ENCODE results near the gene SEMA7A.

SEMA7A gene

GRCh38 chr15:74414603-74415338, 19.0 kb downstream of the SEMA7A start:
- no peak for DNase-seq

DNA sequence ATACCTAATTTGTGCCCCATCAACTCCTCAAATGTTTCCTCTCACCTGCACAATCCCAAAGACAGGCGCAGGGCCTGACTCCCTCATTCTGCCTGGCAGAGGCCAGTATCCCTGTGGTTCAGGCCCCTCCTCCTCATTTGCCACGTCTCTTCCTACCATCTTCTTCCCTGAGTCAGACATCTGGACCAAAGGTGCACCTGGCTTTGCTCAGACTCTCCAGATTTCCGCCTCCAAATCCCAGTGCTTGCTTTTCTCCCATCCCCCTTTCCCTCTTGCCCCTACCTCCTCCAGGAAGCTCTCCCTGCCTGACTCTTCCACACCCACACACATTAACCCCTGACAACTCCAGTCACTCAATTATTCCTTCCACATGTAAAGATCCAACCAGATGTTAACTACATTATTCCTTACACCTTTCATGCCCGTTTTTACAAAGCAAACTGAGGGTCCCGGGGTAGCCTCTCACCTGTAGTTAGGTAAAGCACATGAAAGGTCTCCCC, 19.6 kb downstream of the SEMA7A start:
- no peak for DNase-seq

DNA sequence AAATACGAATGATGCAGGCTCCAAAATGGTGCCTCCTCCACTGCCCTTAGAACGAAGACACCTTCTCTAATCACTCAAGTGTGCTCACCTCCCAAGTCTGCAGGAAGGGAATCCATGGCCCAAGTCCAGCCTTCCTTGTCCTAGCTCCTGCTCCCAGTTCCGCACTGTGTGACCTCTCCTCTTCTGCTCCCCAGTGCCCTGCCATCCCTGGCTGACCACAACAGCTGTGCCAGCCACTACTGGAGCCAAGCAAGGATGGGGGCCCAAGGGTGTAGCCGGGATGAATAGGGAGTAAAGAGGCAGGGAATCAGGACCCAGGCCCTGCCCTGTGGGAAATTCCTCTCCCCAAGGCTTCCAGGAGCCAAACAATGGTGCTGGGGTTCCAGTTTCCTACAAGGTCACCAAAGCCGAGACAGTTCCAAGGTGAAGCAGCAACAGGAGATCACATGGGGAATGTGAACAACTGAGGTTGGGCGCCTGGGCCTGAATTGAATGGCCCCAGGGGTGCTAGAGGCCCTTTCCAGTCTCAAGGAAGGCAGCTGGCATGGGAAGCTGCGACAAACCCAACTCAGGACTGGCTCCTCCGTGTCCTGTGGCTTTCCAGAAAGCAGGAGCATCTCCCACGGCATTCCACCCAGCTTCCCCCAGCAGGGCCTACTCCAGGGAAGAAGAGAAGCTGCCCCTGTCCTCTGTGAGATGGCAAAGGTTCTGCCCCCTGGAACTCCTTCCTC, 20.2 kb downstream of the SEMA7A start:
- DNase-seq = no peak

DNA sequence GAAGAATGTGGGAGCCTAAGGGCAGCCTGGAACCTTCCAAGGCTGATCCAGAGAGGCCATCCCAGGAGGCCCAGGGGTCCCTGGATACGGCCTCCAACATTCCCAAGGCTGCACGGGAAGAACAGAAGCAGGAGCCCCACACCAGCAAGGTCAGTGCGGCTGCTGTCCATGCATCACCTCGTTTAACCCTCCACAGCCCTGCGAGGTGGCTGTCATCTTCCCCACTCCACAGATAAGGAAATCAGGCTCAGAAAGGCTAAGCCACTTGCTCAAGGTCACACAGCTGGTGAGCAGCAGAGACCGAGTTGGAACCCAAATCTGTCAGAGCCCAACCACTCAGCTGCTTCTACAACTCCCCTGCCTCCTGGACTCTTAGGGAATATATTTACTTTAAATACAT, 21.6 kb downstream of the SEMA7A start:
- no peak for DNase-seq

GRCh38 chr15:74411686-74412085, 22.1 kb downstream of the SEMA7A start:
- DNase-seq = no peak

DNA sequence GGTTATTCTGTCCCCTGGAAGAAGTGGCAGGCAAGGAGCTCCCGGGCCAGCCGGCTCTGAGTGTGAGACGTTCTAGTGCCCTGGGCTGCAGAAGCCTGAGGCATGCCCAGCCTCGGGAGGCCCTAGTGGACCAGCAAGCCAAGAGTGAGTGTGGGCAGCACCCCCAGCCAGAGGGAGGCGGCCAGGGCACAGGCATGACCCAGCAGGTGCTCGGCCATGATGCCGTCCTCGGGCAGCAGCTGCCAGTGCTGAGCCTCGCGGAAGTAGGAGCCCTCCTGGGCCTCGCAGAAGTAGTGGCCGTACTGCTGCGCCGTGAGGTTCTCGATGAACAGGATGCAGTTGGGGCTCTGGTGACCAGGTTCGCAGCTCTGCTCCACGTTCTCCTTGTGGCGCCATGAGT, 23.3 kb downstream of the SEMA7A start:
- no peak for DNase-seq

DNA sequence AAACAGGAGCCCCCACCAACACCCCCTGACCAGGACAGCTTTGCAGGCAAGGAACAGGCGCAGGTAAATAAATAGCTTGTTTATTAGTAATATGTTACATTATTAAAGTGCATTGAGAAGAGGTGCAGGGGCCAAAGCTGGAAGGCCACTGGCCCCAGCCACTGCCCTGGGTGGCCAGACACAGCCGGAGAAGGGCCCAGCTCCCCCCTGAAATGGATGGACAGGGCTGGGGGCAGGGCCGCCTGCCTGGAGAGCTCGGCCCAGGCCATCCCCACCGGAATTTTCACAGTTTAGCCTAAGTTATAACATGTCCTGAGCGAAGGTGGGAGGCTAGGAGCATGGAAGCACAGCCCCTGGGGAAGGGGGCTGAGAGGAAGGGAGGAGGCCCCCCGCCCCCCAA, 24.5 kb downstream of the SEMA7A start:
- DNase-seq = no peak

GRCh38 chr15:74408815-74409214, 24.9 kb downstream of the SEMA7A start:
- DNase-seq = no peak

GRCh38 chr15:74408385-74408784, 25.4 kb downstream of the SEMA7A start:
- DNase-seq = no peak

DNA sequence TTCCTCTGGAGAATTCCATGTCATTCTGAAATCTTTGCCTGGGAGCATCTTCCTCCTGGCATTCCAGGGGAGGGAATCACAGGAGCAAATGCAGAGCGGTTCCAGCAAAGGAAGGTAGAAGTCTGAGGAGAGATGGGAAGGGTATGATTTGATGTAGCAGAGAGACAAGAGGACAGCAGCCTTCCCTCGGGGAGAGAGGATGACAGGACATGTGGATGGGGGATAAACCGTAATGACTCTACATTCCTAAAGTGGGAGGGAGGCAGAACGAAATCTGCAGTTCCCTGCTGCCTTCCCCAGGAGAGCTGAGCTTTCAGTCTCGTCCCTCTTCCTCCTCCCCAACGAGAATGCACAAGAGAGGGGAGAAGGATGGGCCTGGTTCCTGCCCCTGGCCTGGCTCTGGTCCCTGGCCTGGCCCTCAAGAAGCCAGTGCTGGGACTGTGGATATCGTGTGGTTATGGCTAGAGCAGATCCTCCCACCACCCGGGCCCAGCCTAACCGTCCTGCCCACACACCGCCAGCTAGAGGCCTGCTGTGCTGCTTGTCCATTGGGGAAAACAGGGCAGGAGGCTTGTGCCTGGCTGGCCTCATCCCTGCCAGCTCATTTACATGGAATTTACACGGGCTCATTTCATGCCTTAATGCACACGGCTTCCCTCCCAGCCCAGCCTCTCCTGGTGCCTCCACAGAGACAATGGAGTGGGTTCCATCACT, 26.6 kb downstream of the SEMA7A start:
- peak; percentile 94 for DNase-seq

GRCh38 chr15:74406517-74406916, 27.2 kb downstream of the SEMA7A start:
- DNase-seq = no peak

DNA sequence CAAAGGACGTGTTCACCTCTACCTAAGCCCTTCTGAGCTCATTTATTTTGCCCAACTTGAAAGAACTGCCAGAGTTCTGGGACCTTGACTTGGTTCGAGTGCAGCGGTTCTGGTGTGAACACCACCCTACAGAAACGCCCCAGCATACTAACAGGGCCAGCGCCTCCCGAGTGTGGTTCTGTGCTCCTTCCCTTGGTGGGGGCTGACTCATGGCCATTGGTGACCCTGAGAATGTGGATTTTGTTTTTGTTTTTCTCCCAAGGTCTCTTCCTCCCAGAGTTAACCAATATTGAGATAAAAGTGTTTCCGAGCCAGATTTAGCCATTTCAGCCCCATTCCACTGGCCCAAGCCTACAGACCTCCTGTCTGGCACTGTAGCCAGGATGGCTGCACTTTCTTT, 27.9 kb downstream of the SEMA7A start:
- DNase-seq = no peak

GRCh38 chr15:74403991-74404563, 29.7 kb downstream of the SEMA7A start:
- peak; percentile 50 for DNase-seq

- no peak for DNase-seq
Measured at GRCh38 chr15:74403588-74403919, 30.2 kb downstream of the SEMA7A start.

GRCh38 chr15:74402873-74403587, 30.7 kb downstream of the SEMA7A start:
- DNase-seq = no peak

- DNase-seq = no peak
Measured at GRCh38 chr15:74402337-74402841, 31.4 kb downstream of the SEMA7A start.

DNA sequence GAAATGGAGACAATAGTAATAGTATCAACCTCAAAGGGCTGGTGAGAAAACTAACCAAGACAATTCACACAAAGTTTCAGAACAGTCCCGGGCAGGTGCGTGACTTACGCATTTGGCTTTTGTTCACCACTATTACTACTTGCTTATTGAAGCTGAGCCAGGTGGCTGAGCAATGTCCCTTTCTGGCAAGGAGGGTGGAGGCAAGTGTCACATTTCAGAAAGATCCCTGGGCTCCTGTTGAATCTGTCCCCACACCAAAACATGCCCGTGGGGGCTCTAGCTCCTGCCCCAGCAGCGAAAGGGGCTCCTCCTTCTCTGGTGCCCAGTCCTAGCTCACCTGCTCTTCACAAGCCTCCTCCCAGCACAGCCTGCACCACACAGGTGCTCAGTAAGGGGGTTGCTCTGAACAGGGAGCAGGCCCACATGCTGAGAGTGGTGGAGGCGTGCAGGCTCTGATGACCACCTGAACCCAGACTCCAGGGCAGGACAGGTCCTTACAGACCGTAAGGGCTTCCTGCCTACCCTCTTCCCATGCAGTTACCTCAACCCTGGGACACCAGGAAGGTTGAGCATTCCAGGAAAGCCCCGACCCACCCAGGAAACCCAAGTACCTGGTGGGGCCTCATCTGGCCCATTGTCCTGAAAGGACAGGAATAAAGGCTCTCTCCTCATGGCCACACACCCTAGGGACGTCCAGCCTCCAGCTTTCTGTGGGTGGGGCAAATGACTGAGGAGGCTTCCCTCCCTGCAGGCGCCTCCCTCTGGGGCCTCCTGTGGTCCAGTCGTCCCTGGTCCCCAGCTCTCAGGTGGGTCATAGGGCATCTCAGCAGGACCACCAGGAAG, 32.6 kb downstream of the SEMA7A start:
- DNase-seq = no peak

GRCh38 chr15:74400313-74400860, 33.4 kb downstream of the SEMA7A start:
- no peak for DNase-seq

DNA sequence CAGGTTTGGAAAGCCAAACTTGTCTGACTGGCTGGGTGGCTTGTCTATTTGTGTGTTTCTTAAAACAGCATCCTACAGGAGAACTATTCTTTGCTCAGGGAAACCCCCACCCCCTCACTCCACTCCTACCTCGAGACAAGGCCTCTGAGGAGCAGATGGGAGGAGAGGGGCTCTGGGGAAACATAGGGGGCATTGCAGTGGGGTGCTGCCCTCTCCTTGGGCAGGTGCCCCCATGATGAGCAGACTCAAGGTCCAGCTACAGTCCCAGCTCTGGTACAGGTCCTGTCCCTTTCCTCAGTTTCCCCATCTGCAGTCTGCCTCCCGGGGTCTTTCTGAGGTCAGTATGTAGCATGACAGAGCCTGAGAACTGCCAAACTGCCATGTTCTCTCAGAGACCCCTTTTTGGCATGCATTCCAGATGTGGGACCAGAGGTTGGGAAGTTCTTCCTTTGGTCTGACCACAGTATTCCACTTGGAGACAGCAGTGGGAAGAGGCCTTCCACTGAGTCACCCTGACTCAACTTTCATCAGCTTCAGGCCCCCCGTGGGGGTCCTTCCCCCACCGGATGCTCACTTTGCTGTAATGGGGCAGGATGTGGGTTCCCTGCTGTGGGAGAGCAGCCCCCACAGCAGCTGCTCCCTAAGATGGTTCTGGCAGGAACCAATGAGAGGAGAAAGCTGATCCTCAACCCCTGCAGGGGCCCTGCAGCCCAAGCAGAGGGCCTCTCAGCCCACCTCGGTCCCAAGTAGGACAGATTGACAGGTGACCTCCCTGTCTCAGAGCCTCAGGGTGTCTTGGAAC, 34.0 kb downstream of the SEMA7A start:
- peak; percentile 93 for DNase-seq

GRCh38 chr15:74399100-74399499, 34.7 kb downstream of the SEMA7A start:
- no peak for DNase-seq
